HCT116 (cell line): ENCODE results near the gene SH2D7. TPM values are rescaled to one million over a fixed set of nuclear protein-coding genes. Genes with fewer than 3 reads are reported as not detected.

Experiments
- ATAC-seq: fragments of 200-7000 bp; cut with Tn5 transposase; 2 replicates; pipeline ENCODE4 v1.9.1; 2020; ENCODE audit warnings: mild to moderate bottlenecking, moderate library complexity
- BruUV-seq: library from RNA; stranded (reverse); fragments of 400-500 nt; replicated peaks from 2 replicates; lab custom pipeline; 2021; lab: Mats Ljungman, UMichigan
- CTCF ChIA-PET: fragments of 300-600 bp; sonication (Branson Sonifier 250); formaldehyde crosslinking; loops from one replicate; lab custom pipeline; 2021; ENCODE audit warnings: antibody characterized with exemption; lab: Charles Lee
- POLR2A ChIA-PET: fragments of 300-600, 350-600 bp; sonication (Branson Sonifier 250); formaldehyde crosslinking; loops from one replicate; lab custom pipeline; 2021; ENCODE audit warnings: antibody characterized with exemption; lab: Charles Lee
- RAD21 ChIA-PET, 2 experiments: fragments of 300-600 bp; sonication (Branson Sonifier 250); formaldehyde crosslinking; loops; one replicate each; lab custom pipeline; 2023; ENCODE audit warnings: low total read pairs in 2 of 2; ENCODE audit not compliant: uncharacterized antibody in 2 of 2, unreplicated experiment in 2 of 2, low non-redundant PET in 1 of 2; lab: Charles Lee
- DNase-seq: peaks from one replicate; pipeline ENCODE4 v3.0.0-alpha.2; 2010; ENCODE audit warnings: low read depth, low spot score
- H2AFZ ChIP-seq: fragments of 200-600 bp; shearing (Covaris generic), sonication (generic); 2 replicates; pipeline ENCODE4 v1.6.1; 2017; ENCODE audit warnings: low read depth, mixed run types, mixed read lengths, antibody characterized with exemption, low read length; ENCODE audit not compliant: poor library complexity, severe bottlenecking
- H3K27ac ChIP-seq: 2 replicates; pipeline ENCODE4 v1.5.1; 2012; ENCODE audit warnings: low read depth, low read length
- H3K27me3 ChIP-seq: fragments of 200-600 bp; sonication (generic); 2 replicates; pipeline ENCODE4 v1.6.1; 2016; ENCODE audit warnings: mixed run types, low read length, mixed read lengths; ENCODE audit not compliant: insufficient read depth
- H3K36me3 ChIP-seq, 2 experiments: fragments of 200-500 bp in 1 of 2; fragments of 200-600 bp in 1 of 2; sonication (Bioruptor generic) in 1 of 2; sonication (generic) in 1 of 2; 2 replicates each; pipeline versions ENCODE4 v1.5.1 to v1.6.1; 2014 to 2016; ENCODE audit warnings: low read length in 2 of 2, inconsistent platforms in 1 of 2, mixed read lengths in 1 of 2, mixed run types in 1 of 2; ENCODE audit not compliant: insufficient read depth in 2 of 2, control insufficient read depth in 1 of 2
- H3K4me1 ChIP-seq, 2 experiments: fragments of 200-600 bp in 1 of 2; sonication (generic) in 1 of 2; 2 replicates each; pipeline versions ENCODE4 v1.5.1 to v1.6.1; 2012 to 2017; ENCODE audit warnings: low read length in 2 of 2, inconsistent platforms in 1 of 2, mild to moderate bottlenecking in 1 of 2, mixed read lengths in 1 of 2, mixed run types in 1 of 2, moderate library complexity in 1 of 2; ENCODE audit not compliant: insufficient read depth in 2 of 2, control insufficient read depth in 1 of 2
- H3K4me2 ChIP-seq: fragments of 200-600 bp; sonication (generic); 2 replicates; pipeline ENCODE4 v1.6.1; 2017; ENCODE audit warnings: mixed run types, low read length, mixed read lengths
- H3K4me3 ChIP-seq, 2 experiments: fragments of 200-600 bp in 1 of 2; sonication (generic) in 1 of 2; replicated peaks in 1 of 2; 2 replicates each; pipeline ENCODE4 v1.5.1; 2011 to 2016; ENCODE audit warnings: low read length in 2 of 2, control low read depth in 1 of 2, low read depth in 1 of 2, mild to moderate bottlenecking in 1 of 2, mixed read lengths in 1 of 2, mixed run types in 1 of 2
- H3K79me2 ChIP-seq: fragments of 200-600 bp; sonication (generic); 2 replicates; pipeline ENCODE4 v1.6.1; 2017; ENCODE audit warnings: mild to moderate bottlenecking, mixed run types, low read length, moderate library complexity, mixed read lengths; ENCODE audit not compliant: insufficient read depth
- H3K9ac ChIP-seq: fragments of 200-600 bp; sonication (generic); 2 replicates; pipeline ENCODE4 v1.6.1; 2016; ENCODE audit warnings: low read length, mixed read lengths
- H3K9me2 ChIP-seq: fragments of 200-600 bp; sonication (generic), shearing (Covaris generic); 2 replicates; pipeline ENCODE4 v1.6.1; 2017; ENCODE audit warnings: mixed run types, mild to moderate bottlenecking, moderate library complexity; ENCODE audit not compliant: insufficient read depth
- H3K9me3 ChIP-seq, 2 experiments: fragments of 200-500 bp in 1 of 2; fragments of 200-600 bp in 1 of 2; sonication (Bioruptor generic) in 1 of 2; sonication (generic) in 1 of 2; 2 replicates each; pipeline ENCODE4 v1.6.1; 2014 to 2017; ENCODE audit warnings: low read length in 2 of 2, mixed read lengths in 2 of 2, inconsistent platforms in 1 of 2, low read depth in 1 of 2, mild to moderate bottlenecking in 1 of 2, mixed run types in 1 of 2, moderate library complexity in 1 of 2; ENCODE audit not compliant: control insufficient read depth in 1 of 2, insufficient read depth in 1 of 2
- H4K20me1 ChIP-seq: fragments of 200-600 bp; sonication (generic), shearing (Covaris generic); 2 replicates; pipeline ENCODE4 v1.6.1; 2017; ENCODE audit warnings: mixed run types, mild to moderate bottlenecking, moderate library complexity; ENCODE audit not compliant: insufficient read depth
- CBX3 ChIP-seq: IDR thresholded peaks from 2 replicates; pipeline ENCODE4 v1.6.1; 2012; ENCODE audit warnings: low read depth
- CEBPB ChIP-seq: IDR thresholded peaks from 2 replicates; pipeline ENCODE4 v1.6.1; 2012; ENCODE audit warnings: low read depth
- EGR1 ChIP-seq: IDR thresholded peaks from 2 replicates; pipeline ENCODE4 v1.6.1; 2012; ENCODE audit warnings: low read depth
- POLR2AphosphoS5 ChIP-seq: IDR thresholded peaks from 2 replicates; pipeline ENCODE4 v1.6.1; 2011; ENCODE audit warnings: mild to moderate bottlenecking, low read depth, low read length, moderate library complexity
- SIN3A ChIP-seq: IDR thresholded peaks from 2 replicates; pipeline ENCODE4 v1.6.1; 2012; ENCODE audit warnings: low read depth
- SRF ChIP-seq: IDR thresholded peaks from 2 replicates; pipeline ENCODE4 v1.6.1; 2012; ENCODE audit warnings: low read depth
- YY1 ChIP-seq: IDR thresholded peaks from 2 replicates; pipeline ENCODE4 v1.6.1; 2011; ENCODE audit warnings: low read length, low read depth, moderate library complexity, mild to moderate bottlenecking; ENCODE audit not compliant: insufficient replicate concordance; ENCODE audit errors: extremely low read depth
- intact Hi-C: fragments of 100-400 bp; cut with micrococcal nuclease; formaldehyde crosslinking; loops from 2 replicates; pipeline ENCODE4 v1.10.0; 2022
- total RNA-seq: library from RNA; stranded (reverse); gene quantifications from one replicate; pipeline ENCODE4 v1.2.1, GENCODE V29; 2021; ENCODE audit not compliant: unreplicated experiment
- TF ChIP-seq, protein P1 (sequence below): IDR thresholded peaks from 2 replicates; pipeline ENCODE4 v1.6.1; 2012; ENCODE audit warnings: low read depth
- TF ChIP-seq, protein P2 (sequence below): IDR thresholded peaks from 2 replicates; pipeline ENCODE4 v1.6.1; 2012
- TF ChIP-seq, protein P3 (sequence below), 3 experiments: fragments of 200-600 bp in 1 of 3; sonication (generic) in 1 of 3; IDR thresholded peaks in 2 of 3; conservative IDR thresholded peaks in 1 of 3; 2 replicates each; pipeline ENCODE4 v1.5.1; 2012 to 2017; ENCODE audit warnings: low read depth in 2 of 3, low read length in 2 of 3, antibody characterized with exemption in 1 of 3, borderline replicate concordance in 1 of 3, control low read depth in 1 of 3, mild to moderate bottlenecking in 1 of 3, mixed read lengths in 1 of 3, mixed run types in 1 of 3, moderate library complexity in 1 of 3; ENCODE audit not compliant: insufficient read depth in 1 of 3

Gene SH2D7
- total RNA-seq, 1 experiment from 2014 or later = not detected

DNA sequence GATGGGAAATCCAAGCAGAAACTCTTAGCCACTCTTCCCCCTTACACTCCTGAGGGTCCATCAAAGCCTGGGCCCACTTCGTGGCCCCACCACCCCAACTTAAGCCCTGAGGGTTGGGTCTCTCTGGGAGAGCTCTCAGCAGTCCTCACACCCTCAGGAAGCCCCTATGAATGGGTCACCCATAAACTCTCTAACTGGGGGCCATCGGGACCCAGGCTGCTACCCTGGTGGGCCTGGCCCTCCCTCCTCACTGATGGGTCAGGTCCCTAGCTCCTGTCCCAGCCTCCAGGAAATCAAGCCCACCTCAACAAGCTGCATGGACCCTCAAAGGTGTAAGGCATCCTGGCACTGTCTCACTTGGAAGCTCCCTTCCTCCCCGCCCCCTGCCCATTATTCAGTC lies 19.4 kb downstream of the SH2D7 start:
- POLR2A ChIA-PET = no interaction called here

DNA sequence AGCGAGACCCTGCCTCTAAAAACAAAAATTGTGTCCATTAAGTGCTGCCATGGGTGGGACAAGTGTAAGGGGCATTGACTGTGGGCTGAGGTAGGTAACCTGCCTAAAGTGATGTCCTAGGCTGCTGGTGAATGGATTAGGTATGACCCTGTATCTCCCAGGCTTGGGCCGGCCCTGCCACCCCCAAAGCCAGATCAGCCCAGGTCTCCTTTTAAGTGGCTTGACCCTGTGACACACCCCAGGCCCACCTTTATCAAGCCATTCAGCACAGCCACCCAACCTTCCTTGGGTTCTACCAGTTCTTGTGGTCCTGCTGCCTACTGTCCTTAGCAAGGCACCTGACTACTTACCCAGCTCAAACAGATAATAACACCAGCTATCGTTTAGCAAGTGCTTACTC lies 20.2 kb downstream of the SH2D7 start:
- Histone ChIP-seq H3K79me2 (no peaks in the 10 kb centered on the region), H4K20me1 (no peaks in the 10 kb centered on the region), H2AFZ (no peak overlapping the region), H3K9me2 (no peaks in the 10 kb centered on the region), H3K27ac (no peak overlapping the region), H3K9ac (no peak overlapping the region), H3K4me3 (no peak overlapping the region), H3K27me3 (no peaks in the 10 kb centered on the region), H3K4me1 (0 out of 4 replicates have a peak, but pooled peaks cover 0 to 6% of the 10 kb centered on the region in 2 experiments), H3K36me3 (no peaks in the 10 kb centered on the region), H3K4me2 (no peak overlapping the region), H3K9me3 (no peaks in the 10 kb centered on the region)
- DNase-seq = no peak
- ATAC-seq = no peak
- ChIA-PET RAD21 (interaction anchor here in 1 of 2 experiments (1.9 kb wide), 1 partner anchor 129 kb away, joined by 7 read pairs; no protein-coding TSS in a partner anchor), POLR2A (no interaction called here), CTCF (interaction anchor here (0.9 to 4.0 kb wide), 9 partner anchors 83 to 303 kb away, joined by 3 to 34 read pairs (median 3); partner anchors contain the start of gene DNAJA4)
- BruUV-seq = no TSS peak
- intact Hi-C loops = loop anchor here (2.0 kb wide), 1 partner anchor 310 kb away; no protein-coding TSS in a partner anchor
- no peak for TF ChIP-seq SIN3A
- TF ChIP-seq, protein P1, sequence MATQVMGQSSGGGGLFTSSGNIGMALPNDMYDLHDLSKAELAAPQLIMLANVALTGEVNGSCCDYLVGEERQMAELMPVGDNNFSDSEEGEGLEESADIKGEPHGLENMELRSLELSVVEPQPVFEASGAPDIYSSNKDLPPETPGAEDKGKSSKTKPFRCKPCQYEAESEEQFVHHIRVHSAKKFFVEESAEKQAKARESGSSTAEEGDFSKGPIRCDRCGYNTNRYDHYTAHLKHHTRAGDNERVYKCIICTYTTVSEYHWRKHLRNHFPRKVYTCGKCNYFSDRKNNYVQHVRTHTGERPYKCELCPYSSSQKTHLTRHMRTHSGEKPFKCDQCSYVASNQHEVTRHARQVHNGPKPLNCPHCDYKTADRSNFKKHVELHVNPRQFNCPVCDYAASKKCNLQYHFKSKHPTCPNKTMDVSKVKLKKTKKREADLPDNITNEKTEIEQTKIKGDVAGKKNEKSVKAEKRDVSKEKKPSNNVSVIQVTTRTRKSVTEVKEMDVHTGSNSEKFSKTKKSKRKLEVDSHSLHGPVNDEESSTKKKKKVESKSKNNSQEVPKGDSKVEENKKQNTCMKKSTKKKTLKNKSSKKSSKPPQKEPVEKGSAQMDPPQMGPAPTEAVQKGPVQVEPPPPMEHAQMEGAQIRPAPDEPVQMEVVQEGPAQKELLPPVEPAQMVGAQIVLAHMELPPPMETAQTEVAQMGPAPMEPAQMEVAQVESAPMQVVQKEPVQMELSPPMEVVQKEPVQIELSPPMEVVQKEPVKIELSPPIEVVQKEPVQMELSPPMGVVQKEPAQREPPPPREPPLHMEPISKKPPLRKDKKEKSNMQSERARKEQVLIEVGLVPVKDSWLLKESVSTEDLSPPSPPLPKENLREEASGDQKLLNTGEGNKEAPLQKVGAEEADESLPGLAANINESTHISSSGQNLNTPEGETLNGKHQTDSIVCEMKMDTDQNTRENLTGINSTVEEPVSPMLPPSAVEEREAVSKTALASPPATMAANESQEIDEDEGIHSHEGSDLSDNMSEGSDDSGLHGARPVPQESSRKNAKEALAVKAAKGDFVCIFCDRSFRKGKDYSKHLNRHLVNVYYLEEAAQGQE = no peak
- TF ChIP-seq CBX3 = no peak
- TF ChIP-seq EGR1 = no peak
- TF ChIP-seq, protein P2, sequence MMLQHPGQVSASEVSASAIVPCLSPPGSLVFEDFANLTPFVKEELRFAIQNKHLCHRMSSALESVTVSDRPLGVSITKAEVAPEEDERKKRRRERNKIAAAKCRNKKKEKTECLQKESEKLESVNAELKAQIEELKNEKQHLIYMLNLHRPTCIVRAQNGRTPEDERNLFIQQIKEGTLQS = no peak
- no peak for TF ChIP-seq CEBPB
- TF ChIP-seq POLR2AphosphoS5 = no peak
- TF ChIP-seq SRF = no peak

More for the DNA sequence above, 19.4 kb downstream of the SH2D7 start:
- Histone ChIP-seq H3K9ac (no peak overlapping the region), H3K4me2 (no peak overlapping the region), H3K4me1 (0 out of 4 replicates have a peak, but pooled peaks cover 0 to 6% of the 10 kb centered on the region in 2 experiments), H3K4me3 (no peak overlapping the region), H3K27ac (no peak overlapping the region), H3K79me2 (no peaks in the 10 kb centered on the region), H3K9me3 (no peaks in the 10 kb centered on the region), H3K36me3 (no peaks in the 10 kb centered on the region), H4K20me1 (no peaks in the 10 kb centered on the region), H2AFZ (no peak overlapping the region), H3K27me3 (no peaks in the 10 kb centered on the region), H3K9me2 (no peaks in the 10 kb centered on the region)
- no peak for TF ChIP-seq YY1
- TF ChIP-seq, protein P3, sequence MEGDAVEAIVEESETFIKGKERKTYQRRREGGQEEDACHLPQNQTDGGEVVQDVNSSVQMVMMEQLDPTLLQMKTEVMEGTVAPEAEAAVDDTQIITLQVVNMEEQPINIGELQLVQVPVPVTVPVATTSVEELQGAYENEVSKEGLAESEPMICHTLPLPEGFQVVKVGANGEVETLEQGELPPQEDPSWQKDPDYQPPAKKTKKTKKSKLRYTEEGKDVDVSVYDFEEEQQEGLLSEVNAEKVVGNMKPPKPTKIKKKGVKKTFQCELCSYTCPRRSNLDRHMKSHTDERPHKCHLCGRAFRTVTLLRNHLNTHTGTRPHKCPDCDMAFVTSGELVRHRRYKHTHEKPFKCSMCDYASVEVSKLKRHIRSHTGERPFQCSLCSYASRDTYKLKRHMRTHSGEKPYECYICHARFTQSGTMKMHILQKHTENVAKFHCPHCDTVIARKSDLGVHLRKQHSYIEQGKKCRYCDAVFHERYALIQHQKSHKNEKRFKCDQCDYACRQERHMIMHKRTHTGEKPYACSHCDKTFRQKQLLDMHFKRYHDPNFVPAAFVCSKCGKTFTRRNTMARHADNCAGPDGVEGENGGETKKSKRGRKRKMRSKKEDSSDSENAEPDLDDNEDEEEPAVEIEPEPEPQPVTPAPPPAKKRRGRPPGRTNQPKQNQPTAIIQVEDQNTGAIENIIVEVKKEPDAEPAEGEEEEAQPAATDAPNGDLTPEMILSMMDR (IDR thresholded peaks at IDR 0.05 in 2 of 3, conservative IDR thresholded peaks at IDR 0.05 in 1 of 3; ENCODE audit: borderline replicate concordance in 1 of 3, insufficient read depth in 1 of 3, low read depth in 2 of 3, low read length in 2 of 3) = no peak
- BruUV-seq = no TSS peak
- intact Hi-C loops = loop anchor here (2.0 kb wide), 1 partner anchor 311 kb away; no protein-coding TSS in a partner anchor
- no peak for ATAC-seq
- ChIA-PET CTCF (interaction anchor here (0.9 to 4.0 kb wide), 6 partner anchors 84 to 204 kb away, joined by 3 to 26 read pairs (median 6); partner anchors contain the start of gene DNAJA4), RAD21 (interaction anchor here in 1 of 2 experiments (1.9 kb wide), 1 partner anchor 130 kb away, joined by 7 read pairs; no protein-coding TSS in a partner anchor)
- no peak for DNase-seq
